ENCODE data around the gene LAD1.

LAD1 gene

GRCh38 chr1:201346337-201346939, 52.7 kb downstream of the LAD1 start:
- no peak for DNase-seq

- no peak for DNase-seq
Measured at GRCh38 chr1:201345081-201345355, 54.1 kb downstream of the LAD1 start.

GRCh38 chr1:201344206-201345080, 54.7 kb downstream of the LAD1 start:
- no peak for DNase-seq

- DNase-seq, result no peak
Measured at GRCh38 chr1:201341377-201341776, 57.7 kb downstream of the LAD1 start.

- DNase-seq, result no peak
Measured at GRCh38 chr1:201336711-201337450, 62.2 kb downstream of the LAD1 start.

GRCh38 chr1:201335901-201336300, 63.2 kb downstream of the LAD1 start:
- DNase-seq, result no peak

- DNase-seq, result no peak
Measured at GRCh38 chr1:201335174-201335870, 63.8 kb downstream of the LAD1 start.

GRCh38 chr1:201334325-201335173, 64.6 kb downstream of the LAD1 start:
- DNase-seq, result no peak

GRCh38 chr1:201332616-201333335, 66.3 kb downstream of the LAD1 start:
- no peak for DNase-seq

GRCh38 chr1:201332021-201332420, 67.1 kb downstream of the LAD1 start:
- DNase-seq, result no peak

GRCh38 chr1:201331166-201331565, 68.0 kb downstream of the LAD1 start:
- DNase-seq, result no peak
